HG02885 (cell line): ENCODE results near the gene INTS1.
A peak's percentile ranks its signal among the peaks of the same experiment; 100 is the strongest.

Experiments
- ATAC-seq: cut with Tn5 transposase; IDR thresholded peaks from one replicate; pipeline ENCODE4 v1.9.1; 2021; ENCODE audit warnings: mild to moderate bottlenecking; ENCODE audit not compliant: unreplicated experiment, poor library complexity

Gene INTS1

DNA sequence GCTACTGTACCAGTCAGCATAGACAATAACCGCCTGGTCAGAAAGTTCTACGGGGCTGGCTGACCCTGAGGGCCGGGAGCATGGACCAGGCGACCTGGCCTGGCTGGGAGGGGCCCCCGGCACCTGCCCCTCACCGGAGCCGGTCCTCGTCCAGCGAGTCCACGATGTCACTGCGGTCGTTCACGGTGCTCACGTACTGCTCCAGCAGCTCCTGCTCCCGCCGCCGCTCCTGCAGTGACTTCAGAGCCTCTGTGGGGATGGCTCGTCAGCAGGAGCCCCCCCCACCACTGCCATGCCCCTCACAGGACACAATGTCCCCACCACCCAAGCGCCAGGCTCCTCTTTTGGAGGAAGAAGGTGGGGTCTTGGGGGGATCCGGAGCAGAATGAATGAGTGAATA is 67.6 kb downstream of the INTS1 start:
- no peak for ATAC-seq

DNA sequence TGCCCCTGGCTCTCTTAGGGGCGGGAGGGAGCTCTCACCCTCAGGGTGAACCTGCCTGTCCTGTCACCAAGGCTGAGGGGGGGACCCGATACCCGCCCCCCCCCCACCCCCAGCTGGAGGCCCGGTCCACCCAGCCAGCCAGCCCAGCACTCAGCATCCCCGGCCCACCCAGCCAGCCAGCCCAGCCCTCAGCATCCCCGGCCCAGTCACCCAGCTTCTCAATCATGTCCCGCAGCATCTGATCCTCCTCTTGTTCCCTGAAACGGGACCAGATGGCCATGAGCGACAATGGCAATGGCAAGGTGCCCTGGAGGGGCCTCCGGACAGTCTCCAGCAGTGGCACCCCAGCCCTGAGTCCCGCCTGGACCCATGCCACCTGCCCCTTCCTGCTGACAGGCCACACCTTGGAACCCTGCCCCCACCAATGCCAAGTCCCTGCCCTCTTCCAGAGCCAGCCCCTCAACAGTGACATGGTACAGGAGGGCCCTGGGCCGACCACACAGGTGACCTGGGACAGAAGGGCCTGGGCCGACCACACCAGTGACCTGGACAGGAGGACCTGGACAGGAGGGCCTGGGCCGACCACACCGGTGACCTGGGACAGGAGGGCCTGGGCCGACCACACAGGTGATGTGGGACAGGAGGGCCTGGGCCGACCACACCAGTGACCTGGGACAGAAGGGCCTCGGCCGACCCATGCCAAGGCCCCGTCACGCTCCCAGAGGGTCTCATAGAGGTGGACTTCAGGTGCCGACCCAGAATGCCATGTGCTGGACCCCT is 69.1 kb downstream of the INTS1 start:
- no peak for ATAC-seq

DNA sequence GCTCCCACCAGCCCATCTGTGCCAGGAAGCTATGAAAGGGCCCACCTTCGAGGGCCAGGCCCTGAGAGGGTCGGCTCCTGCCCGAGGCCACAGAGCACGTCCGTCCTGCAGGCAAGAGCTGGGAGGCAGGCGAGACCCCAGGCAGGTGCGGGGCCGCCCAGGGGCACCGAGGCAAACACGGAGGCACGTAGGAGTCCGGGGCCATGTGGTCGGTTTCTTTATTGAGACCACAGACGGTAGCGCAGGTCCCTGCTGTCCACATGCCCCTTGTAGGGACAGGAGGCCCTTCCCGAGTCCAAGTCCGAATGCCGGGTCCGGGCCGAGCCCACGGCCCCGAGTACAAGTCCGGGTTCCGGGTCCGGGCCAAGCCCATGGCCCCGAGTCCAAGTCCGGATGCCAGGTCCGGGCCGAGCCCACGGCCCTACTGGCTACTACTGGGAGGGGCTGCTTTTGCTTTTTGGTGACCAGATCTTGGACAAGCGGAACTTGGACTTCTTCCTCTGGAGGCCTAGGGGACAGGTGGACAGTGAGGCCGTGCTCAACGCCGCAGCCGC is 69.9 kb downstream of the INTS1 start:
- ATAC-seq: no peak

DNA sequence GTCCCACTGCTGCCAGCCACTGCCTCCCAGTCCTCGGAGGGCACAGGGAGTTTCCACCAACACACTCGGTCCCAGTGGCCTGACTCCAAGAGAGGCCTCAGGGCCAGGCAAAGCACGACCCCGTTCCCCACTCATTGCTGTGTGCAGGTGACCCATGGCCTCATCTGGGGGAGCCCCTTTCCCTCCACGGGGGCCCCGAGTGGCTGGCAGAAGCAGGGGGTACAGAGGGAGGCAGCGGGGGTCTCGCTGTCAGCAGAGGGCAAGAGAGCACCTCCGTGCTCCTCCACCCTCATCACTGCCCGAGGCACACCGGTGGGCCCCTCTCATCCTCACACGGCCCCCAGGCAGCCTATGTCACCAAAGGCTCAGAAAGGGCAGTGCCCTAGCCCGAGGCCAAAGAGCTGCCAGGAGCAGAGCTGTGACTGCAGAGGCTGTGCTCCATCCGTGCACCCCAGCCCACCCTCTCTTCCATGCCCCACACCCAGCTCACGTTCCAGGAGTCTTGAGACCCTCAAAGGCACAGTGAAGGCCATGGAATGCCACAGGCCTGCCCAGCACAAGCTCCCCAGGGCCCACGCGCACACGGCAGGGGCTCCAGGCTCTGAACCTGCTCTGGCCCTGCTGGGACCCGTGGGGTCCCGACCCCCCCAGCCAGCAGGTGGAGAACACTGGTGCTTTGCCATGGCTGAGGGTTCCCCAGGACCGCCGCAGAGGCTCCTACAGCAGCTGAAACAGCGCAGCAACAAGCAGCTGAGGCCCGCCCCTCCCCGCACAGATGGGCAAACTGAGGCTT is 70.9 kb downstream of the INTS1 start:
- ATAC-seq: no peak

DNA sequence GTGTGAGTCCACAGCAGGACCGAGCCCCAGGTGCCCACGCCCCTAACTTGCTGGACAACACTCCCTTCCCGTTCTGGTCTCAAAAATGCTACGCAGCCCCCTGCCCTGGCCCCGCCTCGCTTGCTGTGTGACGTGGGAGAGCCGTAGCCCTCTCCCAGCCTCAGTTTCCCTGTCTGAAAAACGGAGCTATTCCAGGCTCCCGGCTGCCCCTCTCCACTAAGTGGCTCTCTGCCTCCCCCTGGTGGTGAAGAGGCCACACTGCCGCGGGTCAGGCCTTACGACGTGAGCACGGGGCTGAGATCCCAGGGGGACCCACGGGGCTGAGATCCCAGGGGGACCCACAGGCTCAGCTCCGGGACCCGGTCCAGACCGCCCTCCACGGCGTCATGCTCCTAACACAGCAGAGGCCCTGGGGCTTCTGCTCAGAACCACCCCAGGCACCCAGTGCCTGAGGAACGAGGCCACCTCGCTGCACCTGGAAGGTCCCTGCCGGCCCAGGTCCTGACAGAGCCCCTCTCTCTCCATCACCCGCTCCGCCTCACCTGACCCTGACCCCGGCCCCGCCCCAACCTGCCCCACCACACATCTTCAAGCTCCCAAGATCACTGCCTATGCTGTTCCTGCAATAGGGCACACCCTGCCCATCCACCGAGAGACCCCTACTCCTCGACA is 71.6 kb downstream of the INTS1 start:
- peak; percentile 64 for ATAC-seq

DNA sequence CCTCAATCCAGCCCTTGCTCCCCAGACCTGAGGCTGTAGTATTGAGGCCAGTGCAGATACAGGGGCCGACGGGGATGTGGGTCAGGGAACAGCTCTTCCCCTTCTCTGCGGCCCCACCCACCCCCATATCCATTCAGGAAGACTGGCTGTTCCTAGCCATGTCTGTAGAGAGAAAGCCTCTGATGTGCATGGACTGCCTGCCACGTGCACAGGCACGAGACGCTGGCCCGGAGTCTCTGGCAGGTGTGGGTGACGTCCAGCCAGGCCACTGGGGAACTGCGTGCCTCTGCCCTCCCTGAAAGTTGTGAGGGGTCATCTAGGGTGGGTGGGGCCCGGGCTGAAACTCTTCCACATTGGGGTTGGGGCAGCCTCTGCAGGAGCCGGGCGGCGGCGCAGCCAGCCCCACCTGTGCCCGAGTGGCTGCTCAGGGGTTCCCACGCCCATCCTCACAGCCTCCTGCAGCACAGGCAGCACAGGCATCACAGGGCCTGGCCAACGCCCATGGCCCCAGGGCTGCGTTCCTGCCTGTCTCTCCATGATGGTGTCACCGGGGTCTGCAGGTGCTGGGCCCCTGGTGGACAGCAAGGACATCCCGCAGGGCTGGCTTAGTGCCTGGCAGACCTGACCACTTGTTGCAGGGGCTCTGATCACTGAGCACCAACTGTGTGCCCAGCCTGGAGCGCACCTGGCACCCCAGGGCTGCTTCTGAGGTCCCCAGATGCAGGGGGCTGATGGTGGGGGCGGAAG is 72.4 kb downstream of the INTS1 start:
- ATAC-seq: no peak

DNA sequence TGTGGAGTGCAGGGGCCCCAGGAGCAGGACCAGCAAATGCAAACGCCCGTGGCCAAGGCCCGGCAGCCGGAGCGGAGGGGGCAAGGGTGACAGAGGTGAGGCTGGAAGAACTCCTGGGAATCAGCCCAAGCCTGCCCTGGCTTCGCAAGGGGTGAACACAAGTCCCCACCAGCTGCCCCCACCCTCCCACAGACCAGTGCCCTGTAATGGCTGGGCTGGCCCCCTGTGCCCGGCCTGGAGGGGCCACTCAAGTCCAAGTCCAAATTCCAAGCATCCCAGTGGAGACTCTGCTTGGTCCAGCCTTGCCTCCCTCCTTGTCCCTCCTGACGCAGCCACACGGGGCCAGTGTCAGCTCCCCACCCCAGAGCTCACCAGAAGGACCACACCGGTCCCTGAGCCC is 73.0 kb downstream of the INTS1 start:
- ATAC-seq: no peak

DNA sequence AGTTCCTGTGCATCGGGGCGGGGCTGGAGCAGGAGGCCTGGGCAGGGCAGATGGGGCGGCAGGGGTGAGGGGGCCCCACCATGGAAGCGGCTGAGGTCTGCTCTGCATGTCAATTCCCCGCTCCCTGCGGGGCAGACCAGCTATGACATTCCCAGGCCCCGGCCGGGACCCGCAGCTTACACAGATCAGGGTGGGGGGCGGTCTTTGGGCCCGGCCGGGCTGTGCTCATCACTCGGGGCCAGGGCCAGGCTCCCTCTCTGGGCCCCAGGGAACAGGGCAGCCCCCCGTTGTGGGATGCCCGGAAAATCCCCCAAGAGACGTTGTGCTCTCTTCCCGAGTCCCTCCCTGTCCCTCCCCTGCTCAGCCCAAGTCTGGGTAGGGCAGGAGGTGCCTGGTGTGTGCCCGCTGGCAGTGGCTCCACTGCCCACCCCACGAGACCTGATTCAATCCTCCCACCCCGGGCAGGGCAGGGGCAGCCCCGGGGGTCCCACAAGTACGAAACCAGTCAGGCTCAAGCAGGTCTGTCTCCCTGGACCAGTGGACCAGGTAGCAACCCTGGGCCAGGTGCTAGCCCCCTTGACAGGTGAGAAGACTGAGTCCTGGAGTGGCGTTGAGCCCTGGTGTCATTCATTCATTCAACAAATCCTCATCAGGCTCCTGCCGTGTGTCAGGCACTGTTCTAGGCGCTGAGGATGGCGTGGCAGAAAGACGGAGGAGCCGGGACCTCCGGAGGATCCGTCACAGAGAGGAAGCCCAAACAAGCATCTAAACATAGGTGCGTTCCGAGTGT is 73.9 kb downstream of the INTS1 start:
- ATAC-seq: no peak

DNA sequence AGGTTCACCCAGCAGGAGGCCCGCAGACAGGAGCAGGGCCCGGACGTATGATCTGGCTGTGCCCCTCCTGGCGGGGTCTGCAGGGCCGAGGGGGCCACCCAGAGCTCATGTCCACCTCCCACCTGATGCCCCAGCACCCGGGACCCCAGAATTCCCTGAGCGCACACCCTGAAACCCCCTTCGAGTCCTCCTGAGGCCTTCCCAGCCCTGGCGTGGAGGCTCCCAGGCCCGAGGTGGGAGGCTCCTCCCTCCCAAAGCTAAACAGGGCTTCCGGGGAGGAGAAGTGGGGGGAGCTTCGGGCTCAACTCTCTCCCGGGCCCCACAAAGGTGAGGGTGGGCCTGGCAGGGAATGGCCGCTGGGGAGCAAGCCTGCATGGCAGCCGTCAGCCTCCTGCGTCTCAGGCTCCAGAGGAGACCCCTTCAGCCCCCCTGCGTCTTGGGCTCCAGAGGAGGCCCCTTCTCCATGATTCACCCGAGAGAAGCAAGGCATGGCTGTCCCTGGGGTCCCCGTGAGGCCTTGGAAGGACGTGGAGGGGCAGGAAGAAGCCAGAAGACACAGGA is 75.2 kb downstream of the INTS1 start:
- ATAC-seq: no peak

DNA sequence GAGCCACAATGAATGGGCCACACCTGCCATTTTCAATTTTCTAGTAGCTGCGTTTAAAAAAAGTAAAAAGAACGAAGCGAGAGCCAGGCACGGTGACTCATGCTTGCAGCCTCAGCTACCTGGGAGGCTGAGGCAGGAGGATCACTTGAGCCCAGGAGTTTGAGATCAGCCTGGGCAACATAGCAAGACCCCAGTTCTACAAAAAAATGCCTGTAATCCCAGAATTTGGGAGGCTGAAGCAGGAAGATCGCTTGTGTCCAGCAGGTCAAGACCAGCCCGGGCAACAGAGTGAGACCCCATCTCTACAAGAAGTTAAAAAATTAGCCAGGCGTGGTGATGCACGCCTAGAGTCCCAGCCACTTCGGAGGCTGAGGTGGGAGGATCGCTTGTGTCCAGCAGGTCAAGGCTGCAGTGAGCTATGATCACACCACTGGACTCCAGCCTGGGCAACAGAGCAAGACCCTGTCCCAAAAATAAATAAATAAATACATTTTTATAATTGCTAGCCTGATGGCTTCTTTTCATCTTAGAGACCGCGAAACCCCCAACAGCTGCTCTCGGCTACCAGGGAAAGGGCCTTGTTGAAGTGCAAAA is 77.0 kb downstream of the INTS1 start:
- ATAC-seq: no peak

DNA sequence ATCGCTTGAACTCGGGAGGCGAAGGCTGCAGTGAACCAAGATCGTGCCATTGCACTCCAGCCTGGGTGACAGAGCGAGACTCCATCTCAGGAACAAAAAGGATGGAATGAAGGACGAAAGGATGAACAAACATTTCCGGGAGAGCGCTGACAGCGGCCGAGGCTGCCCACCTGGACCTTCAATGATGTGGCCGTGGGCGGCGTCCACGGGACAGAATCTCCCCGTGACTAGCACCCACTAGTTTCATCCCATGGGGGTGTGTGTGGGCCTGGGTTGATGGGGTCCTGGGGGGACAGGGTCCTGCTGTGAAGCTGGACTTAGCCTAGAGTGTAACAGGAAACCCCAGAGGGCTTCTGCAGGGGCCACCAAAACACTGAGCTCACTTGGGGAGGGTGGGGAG is 77.7 kb downstream of the INTS1 start:
- ATAC-seq: no peak

DNA sequence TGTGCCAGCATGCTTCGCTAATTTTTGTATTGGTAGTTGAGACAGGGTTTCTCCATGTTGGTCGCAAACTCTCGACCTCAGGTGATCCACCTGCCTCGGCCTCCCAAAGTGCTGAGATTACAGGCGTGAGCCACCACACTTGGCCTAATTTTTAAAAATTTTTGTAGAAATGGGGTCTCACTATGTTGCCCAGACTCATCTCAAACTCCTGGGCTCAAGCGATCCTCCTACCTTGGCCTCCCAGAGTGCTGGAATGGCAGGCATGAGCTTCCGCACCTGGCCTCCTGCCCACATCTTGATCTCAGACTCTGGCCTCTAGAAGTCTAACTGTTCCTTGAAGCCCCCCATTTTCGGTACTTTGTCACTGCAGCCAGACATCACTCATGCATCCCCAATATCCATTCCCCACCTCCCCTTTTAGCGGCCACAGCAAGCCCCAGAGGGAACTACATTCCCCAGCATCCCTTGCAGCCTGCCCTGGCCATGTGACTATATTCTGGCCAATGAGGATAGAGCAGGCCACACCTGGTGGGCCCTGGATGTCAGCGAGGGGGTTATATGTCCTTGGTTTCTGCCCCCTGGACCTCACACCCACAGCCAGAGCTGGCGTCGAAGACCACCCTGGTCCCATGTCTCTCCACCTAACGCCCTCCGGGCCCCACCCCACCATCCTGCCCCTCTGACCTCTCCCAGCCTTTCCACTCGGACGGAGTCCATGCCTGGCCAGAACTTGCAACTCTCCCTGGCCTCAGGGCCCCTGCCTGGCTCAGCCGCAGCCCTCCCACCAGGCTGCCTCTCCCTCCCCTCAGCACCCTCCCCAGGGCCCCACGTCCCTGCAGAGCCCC is 78.7 kb downstream of the INTS1 start:
- ATAC-seq: no peak

DNA sequence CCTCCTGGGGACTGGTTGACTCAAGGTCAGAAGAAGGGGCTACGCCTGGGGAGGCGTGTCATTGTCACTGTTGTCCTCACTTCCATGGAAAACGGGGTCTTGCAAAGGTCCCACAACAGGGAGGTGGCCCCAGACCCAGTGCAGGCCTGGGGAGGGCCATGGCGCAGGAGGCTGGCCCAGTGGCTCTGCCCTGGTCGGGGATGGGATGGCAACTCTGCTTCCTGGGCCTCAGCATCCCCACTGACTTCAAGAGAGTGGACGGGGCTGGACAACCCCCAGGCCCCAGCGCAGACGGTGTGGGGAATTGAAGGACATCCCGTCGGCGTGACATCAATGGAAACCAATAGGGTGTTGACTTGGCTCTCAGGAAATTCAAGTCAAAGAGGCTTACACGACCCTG is 80.1 kb downstream of the INTS1 start:
- ATAC-seq: no peak

DNA sequence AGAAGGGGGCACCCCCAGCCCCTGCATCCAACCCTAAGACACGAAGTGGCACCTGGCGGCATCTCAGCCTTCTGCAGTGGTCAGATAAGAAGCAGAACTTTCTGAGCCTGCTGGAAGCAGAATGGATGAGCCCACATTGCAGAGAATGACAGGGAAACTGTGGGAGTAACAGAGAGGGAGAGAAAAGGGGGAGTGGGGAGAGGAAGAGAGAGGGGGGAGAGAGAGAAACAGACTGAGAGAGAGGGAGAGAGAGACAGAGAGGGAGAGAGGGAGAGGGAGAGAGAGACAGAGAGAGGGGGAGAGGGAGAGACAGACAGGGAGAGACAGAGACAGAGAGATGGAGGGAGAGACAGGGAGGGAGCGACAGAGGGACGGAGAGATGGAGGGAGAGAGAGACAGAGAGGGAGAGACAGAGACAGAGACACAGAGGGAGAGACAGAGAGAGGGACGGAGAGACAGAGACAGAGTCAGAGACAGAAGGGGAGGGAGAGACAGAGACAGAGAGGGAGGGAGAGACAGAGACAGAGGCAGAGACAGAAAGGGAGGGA is 80.9 kb downstream of the INTS1 start:
- no peak for ATAC-seq

DNA sequence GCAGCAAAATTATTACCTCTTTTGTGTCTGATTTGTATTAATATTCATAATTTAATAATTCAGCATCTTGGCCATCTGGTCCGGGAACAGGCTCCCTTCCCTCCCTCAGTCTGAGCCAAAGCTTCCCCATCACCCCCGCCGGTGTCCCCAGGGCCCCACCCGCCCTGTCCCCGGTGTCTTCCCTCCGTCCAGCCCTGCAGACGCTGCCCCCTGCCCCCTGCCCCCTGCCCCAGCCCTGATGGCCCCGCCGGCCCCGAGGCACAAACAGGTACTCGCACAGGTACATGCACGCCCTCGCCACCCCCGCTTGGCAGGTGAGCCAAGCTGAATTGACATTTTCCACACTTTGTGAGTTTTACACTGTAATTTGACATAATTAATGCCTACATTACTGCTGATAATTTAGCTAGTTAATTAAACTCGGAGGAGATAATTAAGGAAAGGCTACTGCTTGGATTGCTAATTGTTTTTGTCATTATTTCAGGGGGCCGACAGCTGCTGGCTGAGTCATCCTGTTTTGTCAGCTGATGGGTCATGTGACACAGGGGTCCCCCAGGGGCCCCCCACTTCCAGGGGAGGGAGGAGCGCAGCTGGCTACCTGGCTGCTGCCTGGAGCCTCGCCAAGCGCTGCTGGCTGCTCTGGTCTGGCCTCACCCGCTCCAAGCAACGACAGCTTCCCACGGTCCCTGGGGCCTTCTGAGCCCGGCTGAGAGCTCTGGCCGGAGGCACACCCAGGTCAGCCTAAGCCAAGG is 81.5 kb downstream of the INTS1 start:
- ATAC-seq: no peak

DNA sequence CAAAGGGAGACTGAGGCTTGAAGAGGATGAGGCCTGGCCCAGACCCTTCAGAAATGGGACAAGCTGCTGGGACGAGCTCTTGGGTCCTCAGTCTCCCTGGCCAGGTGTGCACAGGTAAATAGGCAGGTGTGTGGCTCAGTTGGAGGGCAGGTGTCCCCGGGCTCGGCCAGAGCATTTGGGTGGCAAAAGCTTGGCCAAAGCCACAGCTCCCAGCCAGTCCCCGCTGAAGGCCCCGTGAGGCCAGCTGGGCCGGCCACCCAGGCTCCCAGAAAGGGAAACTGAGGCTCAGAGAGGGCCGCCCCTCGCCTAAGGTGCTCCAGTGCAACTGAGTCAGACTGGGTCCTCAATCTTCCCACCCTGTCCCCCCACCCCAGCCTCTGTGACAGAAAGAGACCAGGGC is 82.2 kb downstream of the INTS1 start:
- ATAC-seq: no peak
